Lower leg skin (tissue), 4 donors: ENCODE measurements around the gene FREM2. TPM values are rescaled to one million over a fixed set of nuclear protein-coding genes. Genes with fewer than 3 reads are reported as not detected.

Experiments used
- DNase-seq, 2 donors: peaks; one replicate each; pipeline ENCODE4 v3.0.0-alpha.2; 2019; ENCODE audit warnings: low spot score in 2 of 2
- H3K4me3 ChIP-seq: fragments of 200-600 bp; sonication (generic); 2 replicates; pipeline ENCODE4 v1.5.1; 2017; ENCODE audit warnings: mild to moderate bottlenecking, low read depth; ENCODE audit not compliant: poor library complexity, severe bottlenecking
- POLR2A ChIP-seq, 2 donors: fragments of 450-650 bp; IDR thresholded peaks; one replicate each; pipeline ENCODE4 v1.6.1; 2016 to 2017; ENCODE audit warnings: antibody characterized with exemption in 2 of 2, mild to moderate bottlenecking in 1 of 2, moderate library complexity in 1 of 2
- WGBS, 2 donors: methylation state at CpG; one replicate each; pipeline ENCODE4 v1.1.5; 2018; 5-methylcytosine and 5-hydroxymethylcytosine counted together
- intact Hi-C: fragments of 100-400 bp; cut with DNase I; formaldehyde crosslinking; loops from one replicate; pipeline ENCODE4 v1.15.0; 2023; ENCODE audit warnings: low total_unique reads
- total RNA-seq, 4 donors: library from RNA; depleted of rRNA; stranded (reverse); fragments of >200 nt; gene quantifications; one replicate each; pipeline ENCODE4 v1.1.0, GENCODE V29; 2016
- TF ChIP-seq, protein P1 (sequence below), 3 donors: fragments of 450-650 bp; IDR thresholded peaks; one replicate each; pipeline ENCODE4 v1.5.1; 2016; ENCODE audit warnings: antibody characterized with exemption in 3 of 3, mild to moderate bottlenecking in 3 of 3, moderate library complexity in 2 of 3

Gene FREM2
- total RNA-seq, 4 donors from 2014 or later: 0.34 to 2.6 (median 0.59) TPM

DNA sequence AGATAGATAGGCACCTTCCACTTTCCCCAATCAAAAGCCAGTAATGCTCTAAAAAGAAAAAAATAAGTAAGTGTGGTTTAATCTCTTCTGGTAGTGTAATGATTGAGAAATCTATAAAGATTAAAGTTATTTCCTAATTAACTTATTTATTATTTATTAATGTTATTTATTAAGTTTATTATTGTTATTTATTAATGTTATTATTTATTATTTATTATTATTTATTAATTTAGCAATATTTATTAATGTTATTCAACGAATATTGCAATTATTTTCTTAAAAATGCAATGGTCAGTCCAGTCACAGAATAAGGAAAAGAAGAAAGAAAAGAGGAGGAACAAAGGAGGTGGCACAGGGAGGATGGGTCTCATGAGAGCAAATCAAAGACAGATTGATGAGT is 100.7 kb downstream of the FREM2 start:
- no peak for DNase-seq
- no peak overlapping the region for H3K4me3 ChIP-seq
- intact Hi-C loops: no loop called here
- TF ChIP-seq, protein P1, sequence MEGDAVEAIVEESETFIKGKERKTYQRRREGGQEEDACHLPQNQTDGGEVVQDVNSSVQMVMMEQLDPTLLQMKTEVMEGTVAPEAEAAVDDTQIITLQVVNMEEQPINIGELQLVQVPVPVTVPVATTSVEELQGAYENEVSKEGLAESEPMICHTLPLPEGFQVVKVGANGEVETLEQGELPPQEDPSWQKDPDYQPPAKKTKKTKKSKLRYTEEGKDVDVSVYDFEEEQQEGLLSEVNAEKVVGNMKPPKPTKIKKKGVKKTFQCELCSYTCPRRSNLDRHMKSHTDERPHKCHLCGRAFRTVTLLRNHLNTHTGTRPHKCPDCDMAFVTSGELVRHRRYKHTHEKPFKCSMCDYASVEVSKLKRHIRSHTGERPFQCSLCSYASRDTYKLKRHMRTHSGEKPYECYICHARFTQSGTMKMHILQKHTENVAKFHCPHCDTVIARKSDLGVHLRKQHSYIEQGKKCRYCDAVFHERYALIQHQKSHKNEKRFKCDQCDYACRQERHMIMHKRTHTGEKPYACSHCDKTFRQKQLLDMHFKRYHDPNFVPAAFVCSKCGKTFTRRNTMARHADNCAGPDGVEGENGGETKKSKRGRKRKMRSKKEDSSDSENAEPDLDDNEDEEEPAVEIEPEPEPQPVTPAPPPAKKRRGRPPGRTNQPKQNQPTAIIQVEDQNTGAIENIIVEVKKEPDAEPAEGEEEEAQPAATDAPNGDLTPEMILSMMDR (IDR thresholded peaks at IDR 0.05): no peak
- TF ChIP-seq POLR2A (IDR thresholded peaks at IDR 0.05): no peak
- WGBS, 2 donors: 63 to 70% methylated on average over 1 of the region's 1 CpG

DNA sequence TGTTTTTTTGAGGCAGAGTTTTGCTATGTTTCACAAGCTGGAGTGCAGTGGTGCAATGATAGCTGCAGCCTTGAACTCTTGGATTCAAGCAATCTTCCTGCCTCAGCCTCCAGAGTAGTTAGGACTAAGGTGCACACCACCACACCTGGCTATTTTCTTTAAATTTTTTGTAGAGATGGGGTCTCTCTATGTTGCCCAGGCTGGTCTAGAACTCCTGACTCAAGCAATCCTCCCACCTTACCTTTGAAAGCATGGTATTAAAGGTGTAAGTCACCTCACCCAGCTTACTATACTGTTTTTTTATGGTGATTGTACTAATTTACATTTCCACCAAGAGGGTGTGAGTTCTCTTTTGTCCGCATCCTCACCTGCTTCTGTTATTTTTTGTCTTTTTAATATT is 110.0 kb downstream of the FREM2 start:
- DNase-seq: no peak
- intact Hi-C loops: no loop called here
- whole genome bisulfite sequencing, 2 donors: 96 to 97% methylated on average over 1 of the region's 1 CpG
- TF ChIP-seq, protein P1 (IDR thresholded peaks at IDR 0.05): no peak
- TF ChIP-seq POLR2A (IDR thresholded peaks at IDR 0.05): no peak
- H3K4me3 ChIP-seq: no peak overlapping the region

DNA sequence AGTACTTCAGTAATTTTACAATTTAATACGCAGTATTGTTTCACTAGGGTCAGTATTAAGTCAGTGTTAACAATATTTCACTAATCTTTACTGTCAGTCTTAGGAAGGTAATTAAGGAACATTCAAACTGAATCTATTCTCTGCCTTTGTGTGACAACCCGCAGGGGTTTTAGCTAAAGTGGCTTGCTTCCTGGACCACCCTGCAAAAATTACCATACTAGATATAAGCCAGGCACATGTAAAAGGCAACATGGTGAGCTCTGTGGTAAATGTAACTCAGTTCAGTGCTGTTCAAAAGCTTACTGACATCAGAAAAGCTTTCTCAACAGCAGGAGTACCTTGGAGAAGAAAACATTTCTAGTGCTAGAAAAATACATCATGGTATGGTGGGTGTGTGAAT is 116.7 kb downstream of the FREM2 start:
- no peak overlapping the region for H3K4me3 ChIP-seq
- TF ChIP-seq, protein P1 (IDR thresholded peaks at IDR 0.05): no peak
- TF ChIP-seq POLR2A (IDR thresholded peaks at IDR 0.05): no peak
- WGBS, 2 donors: 73 to 78% methylated on average over 2 of the region's 2 CpGs
- no peak for DNase-seq
- intact Hi-C loops: no loop called here

DNA sequence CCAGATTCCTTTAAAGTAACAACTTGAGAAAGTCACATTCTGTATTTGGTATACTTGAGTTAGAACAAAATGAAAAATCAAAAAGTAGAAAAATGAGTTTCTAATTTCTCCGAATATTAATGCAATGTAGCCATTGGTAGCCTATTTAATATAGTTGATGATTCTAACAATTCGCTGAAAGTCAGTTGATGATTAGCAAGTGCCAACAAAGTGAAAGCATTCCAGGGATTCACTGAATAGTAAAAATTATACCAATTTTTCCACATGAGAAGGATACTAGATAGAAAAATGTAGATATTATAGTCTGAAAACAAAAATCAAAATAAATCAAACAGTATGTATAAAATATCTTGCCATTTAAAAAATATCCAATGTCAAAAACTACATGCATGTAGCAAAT is 117.2 kb downstream of the FREM2 start:
- intact Hi-C loops: no loop called here
- H3K4me3 ChIP-seq: no peak overlapping the region
- 86% methylated on average over 2 of the region's 2 CpGs for WGBS, 2 donors
- TF ChIP-seq POLR2A (IDR thresholded peaks at IDR 0.05): no peak
- TF ChIP-seq, protein P1 (IDR thresholded peaks at IDR 0.05): no peak
- no peak for DNase-seq

DNA sequence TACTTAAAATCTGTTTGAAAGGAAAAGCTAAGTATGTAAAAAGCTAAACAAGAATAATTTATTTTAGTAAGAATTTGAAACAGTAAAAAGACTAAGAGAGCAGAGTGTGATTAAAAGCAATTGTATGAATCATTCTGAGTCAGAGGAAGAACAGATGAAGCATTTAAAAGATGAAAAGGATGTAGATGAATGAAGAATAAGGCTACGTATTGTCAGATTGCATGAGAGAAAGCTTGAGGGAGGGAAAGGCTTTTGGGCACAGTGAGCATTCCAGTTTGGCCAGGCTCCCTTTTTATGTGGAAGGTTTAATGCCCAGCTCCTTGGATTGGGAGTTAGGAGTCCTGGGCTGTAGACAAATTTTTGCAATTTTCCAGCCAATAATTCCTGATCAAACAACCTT is 117.7 kb downstream of the FREM2 start:
- no peak for DNase-seq
- intact Hi-C loops: no loop called here
- 28 to 50% methylated on average over 1 of the region's 1 CpG for WGBS, 2 donors
- H3K4me3 ChIP-seq: no peak overlapping the region
- TF ChIP-seq, protein P1 (IDR thresholded peaks at IDR 0.05): no peak
- TF ChIP-seq POLR2A (IDR thresholded peaks at IDR 0.05): no peak

DNA sequence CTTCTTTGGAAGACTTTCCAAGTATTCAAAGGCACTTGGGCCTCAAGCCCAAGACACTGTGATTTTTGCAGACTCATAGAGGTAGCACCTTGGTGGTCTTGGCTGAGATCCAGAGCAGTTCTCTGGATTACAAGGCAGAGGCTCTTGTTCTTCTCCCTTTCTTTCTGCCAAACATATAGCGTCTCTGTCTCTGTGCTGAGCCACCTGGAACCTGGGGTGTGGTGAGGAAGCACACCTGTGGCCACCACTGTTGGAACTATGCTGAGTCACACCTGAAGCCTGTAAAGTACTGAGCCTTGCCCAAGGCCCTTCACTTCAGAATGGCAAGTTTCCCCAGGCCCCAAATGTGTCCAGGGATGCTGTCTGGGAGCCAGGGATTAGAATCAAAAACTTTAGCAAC is 127.5 kb downstream of the FREM2 start:
- intact Hi-C loops: no loop called here
- DNase-seq: no peak
- H3K4me3 ChIP-seq: no peak overlapping the region
- no peak for TF ChIP-seq POLR2A (IDR thresholded peaks at IDR 0.05)
- TF ChIP-seq, protein P1 (IDR thresholded peaks at IDR 0.05): no peak
- 48 to 64% methylated on average over 1 of the region's 1 CpG for WGBS, 2 donors
